HuH-7.5 (cell line): Measurements from ENCODE around the gene PRDX6.
"Not testable (repeated sequence)": the region's sequence is repeated elsewhere in the genome, so short reads cannot be mapped to it uniquely, and the experiment has no call there.

Experiments used
- DNase-seq: peaks from one replicate; pipeline ENCODE4 v3.0.0; 2011; ENCODE audit warnings: low spot score

PRDX6 gene

GRCh38 chr1:173469656-173470055 is 7.5 kb upstream of the PRDX6 start:
- DNase-seq = no peak

GRCh38 chr1:173470608-173471007 is 6.5 kb upstream of the PRDX6 start:
- DNase-seq = no peak

- DNase-seq = no peak
Measured at GRCh38 chr1:173473599-173474011, 3.5 kb upstream of the PRDX6 start.

- no peak for DNase-seq
Measured at GRCh38 chr1:173474097-173474779, 2.9 kb upstream of the PRDX6 start.

DNA sequence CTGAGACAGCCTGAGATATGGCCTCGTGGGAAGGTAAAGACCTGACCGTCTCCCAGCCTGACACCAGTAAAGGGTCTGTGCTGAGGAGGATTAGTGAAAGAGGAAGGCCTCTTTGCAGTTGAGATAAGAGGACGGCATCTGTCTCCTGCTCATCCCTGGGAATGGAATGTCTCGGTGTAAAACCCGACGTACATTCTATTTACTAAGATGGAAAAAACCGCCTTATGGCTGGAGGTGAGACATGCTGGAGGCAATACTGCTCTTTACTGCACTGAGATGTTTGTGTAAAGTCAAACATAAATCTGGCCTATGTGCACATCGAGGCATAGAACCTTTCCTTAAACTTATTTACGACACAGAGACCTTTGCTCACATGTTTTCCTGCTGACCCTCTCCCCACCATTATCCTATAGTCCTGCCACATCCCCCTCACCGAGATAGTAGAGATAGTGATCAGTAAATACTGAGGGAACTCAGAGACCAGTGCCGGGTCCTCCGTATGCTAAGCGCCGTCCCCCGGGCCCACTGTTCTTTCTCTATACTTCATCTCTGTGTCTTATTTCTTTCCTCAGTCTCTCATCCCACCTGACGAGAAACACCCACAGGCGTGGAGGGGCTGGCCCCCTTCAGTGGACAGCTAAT is 2.2 kb upstream of the PRDX6 start:
- DNase-seq = not testable (repeated sequence)

DNA sequence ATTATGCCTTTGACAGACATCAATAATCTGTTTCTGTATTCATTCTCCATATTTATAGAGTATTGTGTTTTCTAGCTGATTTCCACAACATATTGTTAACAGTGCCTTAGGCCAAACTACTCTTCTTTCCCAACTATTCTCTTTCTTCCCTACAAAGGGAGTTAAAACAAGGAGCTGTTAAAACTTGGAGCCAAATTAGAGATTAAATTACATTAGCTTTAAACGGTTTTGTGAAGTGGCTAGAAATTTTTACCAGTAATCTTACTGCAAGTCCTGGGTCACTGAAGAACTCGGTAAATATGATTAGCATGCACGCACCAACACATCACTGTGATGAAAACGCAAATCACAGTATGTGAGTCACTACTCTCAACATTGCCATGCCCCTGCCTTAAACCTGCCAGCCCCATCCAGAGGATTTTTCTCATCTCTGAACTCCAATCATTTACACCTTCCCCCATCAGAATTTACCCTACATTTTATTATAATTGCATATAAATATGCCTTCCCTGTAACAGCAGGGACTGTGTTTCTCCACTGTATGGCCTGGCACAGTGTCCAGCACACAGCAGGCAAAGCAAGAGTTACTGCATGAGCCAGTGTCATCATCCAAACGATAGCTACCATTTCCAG is 1.5 kb upstream of the PRDX6 start:
- DNase-seq = no peak

- no peak for DNase-seq
Measured at GRCh38 chr1:173476197-173476664, 904 bp upstream of the PRDX6 start.

GRCh38 chr1:173476665-173477285 is 360 bp upstream of the PRDX6 start:
- DNase-seq = peak; percentile 88

DNA sequence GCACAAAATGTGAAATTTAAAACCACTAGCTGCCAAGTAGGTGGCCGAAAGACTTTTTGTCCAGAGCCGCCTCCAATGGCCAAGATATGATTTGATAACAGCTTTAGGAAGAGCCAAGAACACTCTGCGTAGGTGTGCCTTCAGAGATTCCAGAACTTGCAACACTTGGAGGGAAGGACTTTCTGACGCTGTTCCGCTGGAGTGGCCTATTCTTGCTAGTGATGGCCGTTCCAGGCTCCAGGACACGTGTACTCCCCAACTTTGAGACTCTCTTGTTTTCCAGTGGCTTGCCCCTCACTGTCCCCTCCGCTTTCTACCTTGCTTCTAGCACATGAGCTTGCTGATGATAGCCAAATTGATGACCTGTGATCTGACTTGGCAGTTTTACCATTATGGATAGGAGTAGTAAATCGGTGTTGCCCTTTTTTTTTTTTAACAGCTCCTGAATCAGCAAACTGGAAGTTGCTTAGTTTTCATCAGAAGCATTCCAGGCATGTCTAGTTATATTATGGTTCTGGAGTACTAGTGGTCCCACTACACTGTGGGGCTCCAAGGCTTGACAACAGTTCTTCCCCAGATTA is 1.0 kb downstream of the PRDX6 start:
- DNase-seq = peak; percentile 35

- no peak for DNase-seq
Measured at GRCh38 chr1:173479649-173480048, 2.5 kb downstream of the PRDX6 start.

GRCh38 chr1:173481195-173481772 is 4.1 kb downstream of the PRDX6 start:
- no peak for DNase-seq

GRCh38 chr1:173482683-173483082 is 5.5 kb downstream of the PRDX6 start:
- DNase-seq = no peak

- no peak for DNase-seq
Measured at GRCh38 chr1:173484276-173484675, 7.1 kb downstream of the PRDX6 start.

DNA sequence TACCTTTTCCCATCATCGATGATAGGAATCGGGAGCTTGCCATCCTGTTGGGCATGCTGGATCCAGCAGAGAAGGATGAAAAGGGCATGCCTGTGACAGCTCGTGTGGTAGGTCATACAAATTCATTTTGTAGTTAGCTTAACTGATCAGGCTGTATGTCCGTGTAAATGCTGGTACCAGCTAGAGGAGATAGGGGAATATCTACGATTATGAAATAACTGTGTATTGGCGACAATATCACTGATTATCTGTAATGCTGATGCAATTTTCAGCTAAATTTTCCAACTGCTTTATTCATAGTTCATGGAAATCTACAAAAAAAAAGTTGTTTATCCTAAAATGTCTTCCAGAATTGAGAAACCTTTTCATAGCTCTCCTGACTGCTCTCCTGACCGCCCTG is 8.3 kb downstream of the PRDX6 start:
- no peak for DNase-seq

GRCh38 chr1:173488001-173488400 is 10.9 kb downstream of the PRDX6 start:
- no peak for DNase-seq

GRCh38 chr1:173489149-173489600 is 12.0 kb downstream of the PRDX6 start:
- no peak for DNase-seq

DNA sequence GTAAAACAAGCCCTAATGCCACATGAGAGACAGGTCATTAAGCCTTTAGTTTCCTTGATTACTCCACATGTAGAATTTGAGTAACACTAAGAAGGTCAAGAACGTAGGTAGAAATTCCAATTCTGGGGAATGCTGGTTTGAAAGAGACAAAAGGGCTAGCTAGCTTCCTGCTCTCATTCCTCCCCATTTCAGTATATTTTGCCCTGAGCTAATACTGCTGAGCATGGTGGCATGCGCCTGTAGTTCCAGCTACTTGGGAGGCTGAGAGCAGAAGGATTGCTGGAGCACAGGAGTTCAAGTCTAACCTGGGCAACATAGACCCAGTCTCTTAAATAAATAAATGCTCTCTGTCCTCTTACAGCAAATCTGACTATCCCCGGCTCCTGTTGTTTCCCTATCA is 12.8 kb downstream of the PRDX6 start:
- DNase-seq = no peak

DNA sequence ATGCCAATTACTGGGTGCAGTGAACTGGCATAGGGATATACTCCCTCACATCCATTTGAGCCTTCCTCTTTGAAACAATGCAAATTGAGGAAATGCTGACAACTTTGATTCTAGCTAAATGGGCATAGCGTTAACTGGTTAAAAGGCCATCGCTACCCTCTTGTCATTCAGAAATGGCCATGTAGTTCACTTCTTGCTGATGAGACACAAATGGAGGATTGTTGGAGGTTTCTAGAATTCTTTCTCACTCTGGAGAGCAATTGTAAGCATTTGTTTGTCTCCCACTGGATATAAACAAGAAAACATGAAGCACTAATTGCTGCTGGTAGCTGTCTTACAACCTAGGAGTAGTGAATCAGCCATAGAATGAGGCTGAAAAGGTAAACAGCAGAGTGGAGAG is 14.4 kb downstream of the PRDX6 start:
- no peak for DNase-seq

DNA sequence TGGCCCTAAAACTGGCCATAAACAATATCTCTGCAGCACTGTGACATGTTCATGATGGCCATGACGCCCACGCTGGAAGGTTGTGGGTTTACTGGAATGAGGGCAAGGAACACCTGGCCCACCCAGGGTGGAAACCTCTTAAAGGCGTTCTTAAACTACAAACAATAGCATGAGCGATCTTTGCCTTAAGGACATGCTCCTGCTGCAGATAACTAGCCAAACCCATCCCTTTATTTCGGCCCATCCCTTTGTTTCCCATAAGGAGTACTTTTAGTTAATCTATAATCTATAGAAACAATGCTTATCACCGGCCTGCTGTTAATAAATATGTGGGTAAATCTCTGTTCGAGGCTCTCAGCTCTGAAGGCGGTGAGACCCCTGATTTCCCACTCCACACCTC is 16.0 kb downstream of the PRDX6 start:
- not testable (repeated sequence) for DNase-seq

DNA sequence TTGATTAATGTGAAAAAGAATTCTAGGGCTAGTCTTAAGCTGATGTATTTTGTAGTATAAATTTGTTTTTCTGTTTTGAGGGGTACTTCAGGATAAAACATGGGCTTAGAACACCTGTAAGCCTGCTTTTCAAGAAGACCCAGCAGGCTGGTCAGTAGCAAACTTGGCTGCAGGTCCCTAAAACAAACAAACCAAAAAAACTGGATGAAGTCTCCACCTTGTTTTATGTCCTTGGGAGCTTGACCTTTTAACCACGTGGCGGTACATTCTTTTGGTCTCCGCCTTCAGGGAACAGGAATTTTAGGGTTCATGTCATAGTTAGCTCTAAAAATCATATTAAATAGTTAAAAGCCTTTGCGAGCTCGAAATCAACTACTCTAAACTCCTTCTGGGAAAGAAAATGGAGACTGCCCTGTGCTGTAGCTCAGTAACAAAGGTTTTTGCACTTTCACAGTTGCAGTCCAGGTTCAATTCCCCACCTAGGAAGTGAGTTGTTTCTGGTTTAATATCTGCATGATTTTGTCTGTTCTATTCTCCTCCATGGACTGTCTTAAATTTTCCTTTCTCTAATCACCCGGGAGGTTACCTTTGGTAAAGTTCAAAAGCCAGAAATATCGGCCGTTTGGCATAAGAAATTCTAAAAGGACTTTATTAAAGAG is 18.6 kb downstream of the PRDX6 start:
- no peak for DNase-seq

DNA sequence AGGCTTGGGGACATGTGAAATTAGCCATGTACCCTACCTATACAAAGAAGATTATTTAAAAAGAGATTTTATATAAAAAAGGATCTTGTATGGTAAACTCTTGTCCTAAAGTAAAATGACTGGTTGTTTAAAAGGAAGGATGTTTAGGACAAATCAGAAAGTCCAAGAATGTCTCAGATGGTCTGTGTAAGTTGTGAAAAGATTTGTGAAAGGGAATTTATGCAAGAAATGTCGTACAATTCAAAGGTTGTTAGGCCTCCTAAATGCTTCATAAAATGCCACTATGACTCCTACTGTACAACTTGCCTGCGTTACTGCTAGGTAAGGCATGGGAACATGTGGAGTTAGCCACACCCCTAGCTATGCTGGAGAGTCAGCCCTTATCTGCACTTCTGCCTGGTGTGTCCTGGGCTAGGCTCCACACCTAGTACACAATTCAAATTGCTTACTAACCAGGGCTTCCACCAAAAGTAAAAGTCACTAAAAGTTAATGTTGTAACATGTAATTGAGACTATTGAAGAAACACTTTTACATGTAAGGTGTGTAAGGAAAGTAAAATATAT is 19.7 kb downstream of the PRDX6 start:
- no peak for DNase-seq
